Lung (tissue), 12 donors: Measurements from ENCODE around the gene ZGPAT. TPM values are rescaled to one million over a fixed set of nuclear protein-coding genes. Genes with fewer than 3 reads are reported as not detected.

Source experiments
- ATAC-seq: fragments of 200-7000 bp; cut with Tn5 transposase; one replicate; pipeline ENCODE4 v1.9.1; 2020; ENCODE audit warnings: moderate number of reproducible peaks; ENCODE audit not compliant: insufficient read depth, low FRiP score
- DNase-seq, 3 donors: peaks; one replicate each; pipeline ENCODE4 v3.0.0-alpha.2; 2013 to 2017
- H3K27ac ChIP-seq, 2 donors: one replicate each; pipeline ENCODE4 v1.5.1; 2013; ENCODE audit warnings: mild to moderate bottlenecking in 2 of 2, moderate library complexity in 2 of 2, control low read depth in 1 of 2, inconsistent platforms in 1 of 2, low read depth in 1 of 2, low read length in 1 of 2
- H3K27me3 ChIP-seq, 3 donors: one replicate each; pipeline ENCODE4 v1.5.1; 2013; ENCODE audit warnings: low read length in 2 of 3; ENCODE audit not compliant: control insufficient read depth in 3 of 3, insufficient read depth in 3 of 3
- H3K36me3 ChIP-seq, 4 donors: one replicate each; pipeline ENCODE4 v1.5.1; 2013; ENCODE audit warnings: low read length in 4 of 4, mild to moderate bottlenecking in 1 of 4, moderate library complexity in 1 of 4; ENCODE audit not compliant: control insufficient read depth in 4 of 4, insufficient read depth in 4 of 4
- H3K4me1 ChIP-seq, 5 donors: one replicate each; pipeline ENCODE4 v1.5.1; 2013; ENCODE audit warnings: low read length in 5 of 5, mild to moderate bottlenecking in 2 of 5, moderate library complexity in 1 of 5; ENCODE audit not compliant: control insufficient read depth in 5 of 5, insufficient read depth in 5 of 5
- H3K4me3 ChIP-seq: one replicate; pipeline ENCODE4 v1.5.1; 2013; ENCODE audit warnings: mild to moderate bottlenecking, control low read depth, moderate library complexity
- H3K9ac ChIP-seq, 2 donors: one replicate each; pipeline ENCODE4 v1.5.1; 2013; ENCODE audit warnings: low read length in 2 of 2, control low read depth in 1 of 2; ENCODE audit not compliant: insufficient read depth in 1 of 2
- H3K9me3 ChIP-seq, 4 donors: one replicate each; pipeline ENCODE4 v1.5.1; 2013; ENCODE audit warnings: low read length in 3 of 4, mild to moderate bottlenecking in 1 of 4, moderate library complexity in 1 of 4; ENCODE audit not compliant: control insufficient read depth in 4 of 4, insufficient read depth in 3 of 4
- CTCF ChIP-seq: IDR thresholded peaks from 2 replicates; pipeline ENCODE4 v1.5.1; 2012; ENCODE audit warnings: mild to moderate bottlenecking; ENCODE audit errors: control extremely low read depth, extremely low read depth
- WGBS, 2 donors: extraction: QIAGEN DNeasy Blood & Tissue Kit; methylation state at CpG; one replicate each; pipeline ENCODE4 v1.1.7; 2013; 5-methylcytosine and 5-hydroxymethylcytosine counted together
- polyA plus RNA-seq, 2 donors: library from polyadenylated mRNA; stranded (reverse); fragments of 200-250 nt; gene quantifications; one replicate each; pipeline ENCODE4 v1.2.1, GENCODE V29; 2013
- total RNA-seq, 2 donors: library from RNA; depleted of rRNA in 1 of 2; stranded (reverse); fragments of >200 nt in 1 of 2; gene quantifications; one replicate each; pipeline ENCODE4 v1.2.1, GENCODE V29; 2014 to 2021
- donor health status: control.
- donor health status: control.
- donor health status: Bipolar disorder and iron deficiency.
- donor health status: healthy.
- donor health status: DM: yes; HTN: yes; CAD: no.

The ZGPAT gene
- total and polyA plus RNA-seq, 4 donors: 18.3 to 45.0 (median 33.7) TPM

DNA sequence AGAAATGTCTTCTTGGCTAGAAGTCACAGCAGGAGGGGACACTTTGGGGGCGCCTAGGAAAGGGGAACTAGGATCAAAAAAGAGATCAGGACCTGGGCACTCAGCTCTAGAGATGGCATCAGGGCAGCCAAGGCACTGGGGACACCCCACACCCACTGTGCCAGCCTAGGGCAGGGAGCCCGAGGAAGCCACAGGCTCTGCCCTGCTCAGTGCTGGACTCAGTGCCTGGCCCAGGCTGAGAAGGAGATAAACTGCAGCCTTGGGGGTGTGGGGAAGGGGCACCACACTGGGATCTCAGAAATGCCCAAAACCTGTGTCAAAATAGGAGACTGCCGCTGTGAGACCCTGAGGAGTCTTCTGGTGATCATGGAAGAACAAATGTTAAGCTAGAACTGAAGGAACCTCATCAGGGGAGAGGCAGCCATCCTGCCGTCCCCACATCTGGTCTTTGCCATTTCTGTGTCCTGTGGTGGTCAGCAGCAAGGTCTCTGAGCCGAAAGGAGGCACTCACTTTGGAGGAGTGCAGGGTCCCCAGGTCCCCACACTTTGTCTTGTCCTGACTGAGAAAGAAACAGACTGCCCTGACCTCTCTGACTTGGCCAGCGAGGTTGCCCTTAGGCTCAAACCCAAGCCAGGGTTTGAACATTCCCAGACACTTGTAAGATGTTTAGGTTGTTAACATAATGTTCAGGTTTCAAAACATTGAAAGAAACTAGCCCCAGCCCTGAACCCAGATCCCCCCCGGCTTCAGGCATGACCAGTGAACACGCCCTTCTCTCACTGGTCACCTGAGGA lies 2.4 kb upstream of the ZGPAT start:
- Histone ChIP-seq H3K27ac (no peak overlapping the region), H3K4me1 (peaks cover 0 to 16% (median 8%) of the 10 kb centered on the region in 5 donors), H3K36me3 (peaks cover 0 to 30% (median 13%) of the 10 kb centered on the region in 4 donors), H3K9ac (no peak overlapping the region), H3K27me3 (no peaks in the 10 kb centered on the region), H3K9me3 (no peaks in the 10 kb centered on the region), H3K4me3 (no peak overlapping the region)
- 94% methylated on average over 8 of the region's 8 CpGs for WGBS, 2 donors
- DNase-seq (no peak), ATAC-seq (no peak)
- no peak for TF ChIP-seq CTCF

GRCh38 chr20:63706027-63706695 lies 1.7 kb upstream of the ZGPAT start:
- peaks cover under 1 to 33% (median 13%) of the 10 kb centered on the region in 4 donors for H3K36me3 ChIP-seq
- peak overlapping the region; percentile 94 to 95 for H3K27ac ChIP-seq
- H3K4me3 ChIP-seq: peak overlapping the region; percentile 94
- H3K9me3 ChIP-seq: no peaks in the 10 kb centered on the region
- H3K27me3 ChIP-seq: no peaks in the 10 kb centered on the region
- H3K9ac ChIP-seq: peak overlapping the region in 1 of 2 donors; percentile 68
- TF ChIP-seq CTCF: no peak
- DNase-seq (no peak), ATAC-seq (no peak)
- H3K4me1 ChIP-seq: peaks cover 0 to 16% (median 8%) of the 10 kb centered on the region in 5 donors
- 80 to 92% methylated on average over 12 of the region's 12 CpGs for WGBS, 2 donors

DNA sequence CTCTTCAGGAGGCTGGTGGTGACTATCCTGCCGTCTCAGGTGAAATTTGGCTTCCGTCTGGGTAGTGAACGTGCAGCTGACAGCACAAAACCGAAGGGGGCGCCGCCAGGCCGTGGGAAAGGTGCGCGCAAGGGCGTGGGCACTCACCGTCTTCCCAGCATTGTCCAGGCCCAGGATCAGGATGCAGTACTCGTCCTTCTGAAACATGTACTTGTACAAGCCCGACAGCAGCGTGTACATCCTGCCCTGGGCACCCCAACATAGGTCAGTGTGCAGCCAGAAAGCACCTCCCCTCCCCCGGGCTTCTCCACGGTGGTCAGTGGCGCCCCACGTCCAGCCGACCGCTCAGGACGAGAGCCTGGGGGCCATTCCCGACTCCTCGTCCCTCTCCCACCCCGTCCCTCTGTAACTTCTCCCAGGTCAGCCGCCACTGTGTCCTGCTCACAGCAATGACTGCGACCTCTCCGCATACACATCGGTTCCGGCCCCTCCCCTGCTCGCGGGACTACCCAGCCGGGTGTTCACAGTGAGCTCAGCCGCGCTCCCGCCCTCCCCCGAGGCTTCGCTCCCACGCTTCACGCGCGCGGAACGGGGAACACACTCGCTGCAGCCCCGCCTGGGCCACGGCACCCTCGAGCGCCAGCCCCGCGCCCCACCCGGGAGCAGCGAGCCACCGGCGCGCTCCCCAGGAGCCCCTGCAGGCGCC lies 834 bp upstream of the ZGPAT start:
- peak overlapping the region; percentile 94 for H3K4me3 ChIP-seq
- no peaks in the 10 kb centered on the region for H3K9me3 ChIP-seq
- no peak for TF ChIP-seq CTCF
- 3 to 4% methylated on average over 56 of the region's 56 CpGs for WGBS, 2 donors
- DNase-seq (no peak), ATAC-seq (peak; percentile 44)
- no peaks in the 10 kb centered on the region for H3K27me3 ChIP-seq
- peaks cover 0 to 16% (median 8%) of the 10 kb centered on the region in 5 donors for H3K4me1 ChIP-seq
- H3K9ac ChIP-seq: peak overlapping the region; percentile 46 to 68
- H3K27ac ChIP-seq: peak overlapping the region; percentile 94 to 95
- H3K36me3 ChIP-seq: peaks cover 4 to 36% (median 18%) of the 10 kb centered on the region in 4 donors
